H9 (cell line): Measurements from ENCODE around the gene DGKD. TPM values are rescaled to one million over a fixed set of nuclear protein-coding genes. Genes with fewer than 3 reads are reported as not detected.
A peak's percentile ranks its signal among the peaks of the same experiment; 100 is the strongest.

ENCODE experiments used
- DNase-seq: peaks from one replicate; pipeline ENCODE4 v3.0.0-alpha.2; 2017
- H2AFZ ChIP-seq: one replicate; pipeline ENCODE4 v1.6.1; 2013; ENCODE audit warnings: mild to moderate bottlenecking, low read length, control low read depth, moderate library complexity
- H2AK5ac ChIP-seq: 2 replicates; pipeline ENCODE4 v1.6.1; 2013; ENCODE audit warnings: low read length, control low read depth, mixed read lengths; ENCODE audit not compliant: insufficient read length
- H2BK120ac ChIP-seq: one replicate; pipeline ENCODE4 v1.6.1; 2013; ENCODE audit warnings: low read depth, mild to moderate bottlenecking, low read length, control low read depth, inconsistent platforms; ENCODE audit not compliant: poor library complexity, severe bottlenecking
- H2BK12ac ChIP-seq: 2 replicates; pipeline ENCODE4 v1.6.1; 2013; ENCODE audit warnings: low read length, control low read depth, mixed read lengths, low read depth; ENCODE audit not compliant: insufficient read length
- H2BK15ac ChIP-seq: 2 replicates; pipeline ENCODE4 v1.6.1; 2013; ENCODE audit warnings: low read depth, low read length, control low read depth
- H2BK20ac ChIP-seq: one replicate; pipeline ENCODE4 v1.6.1; 2013; ENCODE audit warnings: low read depth, mild to moderate bottlenecking, low read length, control low read depth, inconsistent platforms; ENCODE audit not compliant: poor library complexity, severe bottlenecking
- H2BK5ac ChIP-seq: 2 replicates; pipeline ENCODE4 v1.6.1; 2013; ENCODE audit warnings: low read length, control low read depth, mixed read lengths; ENCODE audit not compliant: insufficient read length
- H3K14ac ChIP-seq: 2 replicates; pipeline ENCODE4 v1.6.1; 2013; ENCODE audit warnings: low read length, control low read depth; ENCODE audit not compliant: insufficient read depth
- H3K18ac ChIP-seq: 2 replicates; pipeline ENCODE4 v1.6.1; 2013; ENCODE audit warnings: low read depth, mild to moderate bottlenecking, mixed read lengths, low read length, control low read depth; ENCODE audit not compliant: insufficient read length
- H3K23ac ChIP-seq: 2 replicates; pipeline ENCODE4 v1.6.1; 2013; ENCODE audit warnings: low read length, control low read depth, mixed read lengths, low read depth; ENCODE audit not compliant: insufficient read length
- H3K23me2 ChIP-seq: 2 replicates; pipeline ENCODE4 v1.6.1; 2013; ENCODE audit warnings: low read depth, mild to moderate bottlenecking, mixed read lengths, low read length, control low read depth; ENCODE audit not compliant: insufficient read length, poor library complexity, severe bottlenecking
- H3K27ac ChIP-seq: 2 replicates; pipeline ENCODE4 v1.5.1; 2013; ENCODE audit warnings: low read length, control low read depth, mixed read lengths, low read depth; ENCODE audit not compliant: insufficient read length
- H3K27me3 ChIP-seq: 2 replicates; pipeline ENCODE4 v1.6.1; 2013; ENCODE audit warnings: low read length, control low read depth, inconsistent platforms; ENCODE audit not compliant: insufficient read depth
- H3K4ac ChIP-seq: 2 replicates; pipeline ENCODE4 v1.6.1; 2013; ENCODE audit warnings: low read depth, mild to moderate bottlenecking, control low read depth, inconsistent platforms, low read length, moderate library complexity
- H3K4me1 ChIP-seq: 2 replicates; pipeline ENCODE4 v1.6.1; 2013; ENCODE audit warnings: low read length, control low read depth, inconsistent platforms; ENCODE audit not compliant: insufficient read depth
- H3K4me2 ChIP-seq: 2 replicates; pipeline ENCODE4 v1.6.1; 2013; ENCODE audit warnings: low read length, control low read depth, mixed read lengths; ENCODE audit not compliant: insufficient read length, insufficient read depth
- H3K56ac ChIP-seq: 2 replicates; pipeline ENCODE4 v1.6.1; 2013; ENCODE audit warnings: low read depth, mild to moderate bottlenecking, mixed read lengths, low read length, control low read depth; ENCODE audit not compliant: insufficient read length
- H3K79me1 ChIP-seq: 2 replicates; pipeline ENCODE4 v1.6.1; 2013; ENCODE audit warnings: low read depth, mild to moderate bottlenecking, moderate library complexity, low read length, control low read depth, inconsistent platforms; ENCODE audit not compliant: insufficient read depth, poor library complexity, severe bottlenecking
- H3K79me2 ChIP-seq: 2 replicates; pipeline ENCODE4 v1.6.1; 2013; ENCODE audit warnings: low read length, control low read depth, inconsistent platforms; ENCODE audit not compliant: insufficient read depth
- H3K9ac ChIP-seq: 2 replicates; pipeline ENCODE4 v1.6.1; 2013; ENCODE audit warnings: low read length, control low read depth, mixed read lengths; ENCODE audit not compliant: insufficient read length; ENCODE audit errors: extremely low read depth
- H3K9me3 ChIP-seq: one replicate; pipeline ENCODE4 v1.6.1; 2013; ENCODE audit warnings: low read depth, low read length, inconsistent platforms; ENCODE audit not compliant: control insufficient read depth
- H3T11ph ChIP-seq: one replicate; pipeline ENCODE4 v1.6.1; 2013; ENCODE audit warnings: mild to moderate bottlenecking, low read length, control low read depth, inconsistent platforms
- H4K20me1 ChIP-seq: one replicate; pipeline ENCODE4 v1.6.1; 2013; ENCODE audit not compliant: control insufficient read depth, insufficient read length, insufficient read depth
- H4K5ac ChIP-seq: 2 replicates; pipeline ENCODE4 v1.6.1; 2013; ENCODE audit warnings: low read depth, mild to moderate bottlenecking, mixed read lengths, low read length, control low read depth; ENCODE audit not compliant: insufficient read length
- H4K8ac ChIP-seq: replicated peaks from 2 replicates; pipeline ENCODE4 v1.6.1; 2013; ENCODE audit warnings: low read length, control low read depth, mixed read lengths, low read depth; ENCODE audit not compliant: insufficient read length
- H4K91ac ChIP-seq: 2 replicates; pipeline ENCODE4 v1.6.1; 2013; ENCODE audit warnings: low read depth, mild to moderate bottlenecking, moderate library complexity, mixed read lengths, low read length, control low read depth; ENCODE audit not compliant: insufficient read length
- H3K27ac Mint-ChIP-seq, 3 experiments: 2 replicates in 2 of 3; 3 replicates in 1 of 3; pipeline ENCODE4 v1.8.0; 2020 to 2021; ENCODE audit warnings: mixed read lengths in 3 of 3, mild to moderate bottlenecking in 1 of 3, moderate library complexity in 1 of 3
- H3K27me3 Mint-ChIP-seq: 2 replicates; pipeline ENCODE4 v1.8.0; 2021; ENCODE audit warnings: low read depth, mild to moderate bottlenecking, moderate library complexity, mixed read lengths
- H3K36me3 Mint-ChIP-seq, 3 experiments: 2 replicates in 2 of 3; 3 replicates in 1 of 3; pipeline ENCODE4 v1.8.0; 2020 to 2021; ENCODE audit warnings: low read depth in 3 of 3, mixed read lengths in 3 of 3; ENCODE audit not compliant: insufficient read depth in 1 of 3
- H3K4me1 Mint-ChIP-seq, 2 experiments: 2 replicates each; pipeline ENCODE4 v1.8.0; 2020; ENCODE audit warnings: mixed read lengths in 2 of 2
- H3K4me3 Mint-ChIP-seq, 2 experiments: 2 replicates in 1 of 2; 3 replicates in 1 of 2; pipeline ENCODE4 v1.8.0; 2020 to 2021; ENCODE audit warnings: mild to moderate bottlenecking in 2 of 2, mixed read lengths in 2 of 2, moderate library complexity in 1 of 2
- H3K9me3 Mint-ChIP-seq, 2 experiments: 2 replicates in 1 of 2; 3 replicates in 1 of 2; pipeline ENCODE4 v1.8.0; 2020; ENCODE audit warnings: mild to moderate bottlenecking in 2 of 2, mixed read lengths in 2 of 2, moderate library complexity in 1 of 2
- CTCF ChIP-seq: fragments of 200-600 bp; sonication (generic); conservative IDR thresholded peaks from 3 replicates; pipeline ENCODE4 v1.8.0; 2021; ENCODE audit warnings: antibody characterized with exemption, mild to moderate bottlenecking
- WGBS: extraction: QIAGEN DNeasy Blood & Tissue Kit; methylation state at CpG from one replicate; pipeline ENCODE4 v1.1.7; 2013; ENCODE audit warnings: missing lambda C conversion rate, low lambda C conversion rate, mixed read lengths; ENCODE audit not compliant: insufficient read length; ENCODE audit errors: extremely low coverage; 5-methylcytosine and 5-hydroxymethylcytosine counted together
- total RNA-seq: library from RNA; stranded (reverse); gene quantifications from 2 replicates; pipeline ENCODE4 v1.2.1, GENCODE V29; 2021

DGKD gene
- total RNA-seq, 1 experiment from 2014 or later: 20.7 TPM

GRCh38 chr2:233479616-233480489 is 125.6 kb downstream of the DGKD start:
- Histone ChIP-seq H4K91ac (no peak overlapping the region), H2BK120ac (no peak overlapping the region), H2BK15ac (no peak overlapping the region), H4K8ac (no peak overlapping the region), H4K5ac (no peak overlapping the region), H3K4me1 (no peaks in the 10 kb centered on the region), H3K23me2 (no peaks in the 10 kb centered on the region), H3K56ac (no peak overlapping the region), H2AFZ (no peak overlapping the region), H3K18ac (no peak overlapping the region), H3K27me3 (no peaks in the 10 kb centered on the region), H2AK5ac (no peak overlapping the region), H3K14ac (no peak overlapping the region), H3K4me2 (no peak overlapping the region), H3K4ac (no peak overlapping the region), H3T11ph (no peak overlapping the region), H3K9me3 (no peaks in the 10 kb centered on the region), H4K20me1 (peaks cover 2% of the 10 kb centered on the region), H3K79me1 (no peaks in the 10 kb centered on the region), H3K9ac (no peak overlapping the region), H2BK12ac (no peak overlapping the region), H3K23ac (no peak overlapping the region), H3K27ac (no peak overlapping the region), H3K79me2 (no peaks in the 10 kb centered on the region), H2BK5ac (no peak overlapping the region), H2BK20ac (no peak overlapping the region)
- H3K27me3 Mint-ChIP-seq: no peaks in the 10 kb centered on the region
- no peak for DNase-seq
- TF ChIP-seq CTCF: 0 out of 3 replicates have a peak, but pooled peaks have one; percentile 12
- H3K27ac Mint-ChIP-seq: peak overlapping the region in 1 of 3 experiments; percentile 41; a peak in 2 of 7 replicates
- H3K36me3 Mint-ChIP-seq: peaks cover 21 to 37% (median 26%) of the 10 kb centered on the region in 3 experiments
- no peaks in the 10 kb centered on the region for H3K4me1 Mint-ChIP-seq
- no CpG with 5 or more reads among the region's 27 CpGs for WGBS
- no peak overlapping the region for H3K4me3 Mint-ChIP-seq
- peaks cover 12 to 19% of the 10 kb centered on the region in 2 experiments for H3K9me3 Mint-ChIP-seq
